ENCODE measurements around the gene AVP.
A peak's percentile ranks its signal among the peaks of the same experiment; 100 is the strongest.
"Not testable (repeated sequence)": the region's sequence is repeated elsewhere in the genome, so short reads cannot be mapped to it uniquely, and the experiment has no call there.

Gene AVP

DNA sequence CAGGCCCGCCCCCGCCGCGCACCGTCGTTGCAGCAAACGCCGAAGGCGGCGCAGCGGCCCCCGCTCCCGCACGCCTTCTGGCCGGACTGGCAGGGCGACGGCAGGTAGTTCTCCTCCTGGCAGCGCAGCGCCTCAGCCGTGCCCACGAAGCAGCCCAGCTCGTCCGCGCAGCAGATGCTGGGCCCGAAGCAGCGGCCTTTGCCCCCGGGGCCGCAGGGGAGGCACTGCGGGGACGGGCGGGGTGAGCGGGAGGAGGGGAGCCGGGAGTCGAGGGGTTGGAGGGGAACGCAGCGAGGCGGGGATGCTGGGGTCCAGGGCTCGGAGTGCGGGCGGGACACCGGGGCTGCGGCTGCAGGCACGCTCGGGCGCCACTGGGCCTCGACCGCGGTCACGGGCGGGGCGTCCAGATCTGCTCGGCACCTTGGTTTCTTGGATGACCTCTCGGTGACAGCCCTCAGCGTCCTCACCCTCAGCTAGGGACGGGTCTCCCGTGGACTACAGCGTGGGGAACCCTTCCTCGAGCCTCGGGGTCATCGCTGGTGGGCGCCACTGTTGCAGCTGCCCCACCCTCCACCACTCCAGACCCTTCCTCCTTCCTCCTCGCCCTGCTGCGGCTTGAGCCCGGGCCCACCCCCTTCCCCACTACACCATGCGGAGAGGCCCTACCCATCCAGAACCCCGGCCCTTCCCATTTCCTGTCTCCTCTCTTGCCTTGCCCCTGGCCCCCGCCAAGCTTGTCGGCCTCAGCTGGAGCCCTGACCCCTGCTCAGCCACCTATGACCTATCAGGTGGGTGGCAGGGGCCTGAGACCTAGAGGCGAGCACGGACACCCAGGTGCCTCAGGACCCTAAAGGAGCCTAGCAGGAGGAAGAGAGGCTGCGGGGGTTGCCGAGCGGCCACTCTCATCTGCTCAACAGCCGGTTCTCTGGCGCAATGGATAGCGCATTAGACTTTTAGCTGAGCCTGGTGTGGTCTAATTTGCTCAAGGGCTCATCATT lies 1.3 kb downstream of the AVP start:
- DNase-seq (ENCODE audit: low spot score): no peak

DNA sequence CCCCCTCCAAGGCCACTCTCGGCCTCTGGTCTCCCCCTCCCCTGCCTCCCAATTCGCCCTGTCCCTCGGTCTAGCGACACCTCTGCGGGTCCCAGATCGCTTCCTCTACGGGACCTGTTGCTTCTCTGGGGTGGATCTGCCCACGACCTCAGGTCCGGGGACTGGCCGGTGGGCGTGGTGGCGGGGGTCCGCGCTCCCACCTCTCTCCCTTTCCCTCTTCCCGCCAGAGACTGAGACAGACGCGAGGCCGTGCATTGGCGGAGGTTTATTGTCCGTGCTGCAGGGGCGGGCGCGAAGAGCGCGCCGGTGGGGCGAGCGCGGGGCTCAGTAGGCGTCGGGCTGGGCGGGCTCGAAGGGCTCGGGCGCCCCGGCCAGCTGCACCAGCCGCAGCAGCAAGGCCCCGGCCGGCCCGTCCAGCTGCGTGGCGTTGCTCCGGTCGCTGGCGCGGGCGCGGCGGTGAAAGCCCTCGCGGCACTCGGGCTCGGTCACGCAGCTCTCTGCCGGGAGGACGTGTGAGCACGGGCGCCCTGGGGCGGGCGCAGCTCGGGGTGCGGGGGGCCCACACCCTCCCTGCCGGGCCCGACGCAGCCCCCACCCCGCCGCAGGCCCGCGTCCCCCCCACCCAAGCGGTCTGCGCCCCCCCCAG lies 2.1 kb downstream of the AVP start:
- no peak for DNase-seq (ENCODE audit: low spot score)

DNA sequence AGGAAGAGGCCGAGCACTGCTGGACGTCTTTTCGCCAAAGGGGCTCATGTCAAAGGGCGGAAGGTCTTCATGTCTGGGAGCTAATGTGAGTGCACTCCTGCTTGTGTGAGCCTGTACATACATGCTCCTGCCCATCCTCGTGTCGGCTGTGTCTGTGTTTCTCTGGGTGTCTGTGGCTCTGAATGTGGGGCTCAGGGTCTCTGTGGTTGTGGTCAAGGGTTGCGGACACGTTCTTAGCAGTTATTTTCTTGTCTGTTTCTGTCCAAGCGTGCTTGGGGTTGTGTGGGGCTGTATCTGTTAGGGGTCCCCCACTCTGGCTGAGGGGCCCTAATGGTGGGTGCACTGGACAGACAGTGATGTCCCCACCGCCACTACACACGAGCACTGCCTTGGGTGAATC lies 2.9 kb downstream of the AVP start:
- DNase-seq (ENCODE audit: low spot score): no peak

DNA sequence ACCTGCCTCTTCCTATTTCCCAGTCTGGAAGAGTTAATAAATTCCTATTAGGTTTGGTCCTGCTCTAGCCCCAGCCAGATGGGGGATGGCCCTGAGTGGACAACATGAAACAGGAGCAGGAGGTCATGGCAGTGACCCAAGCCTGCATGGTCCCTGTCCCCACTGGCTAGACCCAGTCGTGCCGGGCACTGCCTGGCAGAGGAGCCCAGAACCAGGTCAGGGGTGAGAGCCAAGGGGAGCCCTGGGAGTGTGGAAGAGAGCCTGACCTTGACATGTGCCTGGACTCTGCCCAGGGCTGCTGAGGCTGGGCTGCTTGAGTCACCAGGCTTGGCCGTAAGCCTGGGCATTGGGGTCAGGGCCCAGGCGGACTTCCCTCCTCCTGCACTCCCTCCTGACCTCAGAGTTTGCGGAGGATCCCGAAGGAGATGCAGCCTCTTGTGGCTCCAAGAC lies 3.6 kb downstream of the AVP start:
- DNase-seq (ENCODE audit: low spot score): no peak

DNA sequence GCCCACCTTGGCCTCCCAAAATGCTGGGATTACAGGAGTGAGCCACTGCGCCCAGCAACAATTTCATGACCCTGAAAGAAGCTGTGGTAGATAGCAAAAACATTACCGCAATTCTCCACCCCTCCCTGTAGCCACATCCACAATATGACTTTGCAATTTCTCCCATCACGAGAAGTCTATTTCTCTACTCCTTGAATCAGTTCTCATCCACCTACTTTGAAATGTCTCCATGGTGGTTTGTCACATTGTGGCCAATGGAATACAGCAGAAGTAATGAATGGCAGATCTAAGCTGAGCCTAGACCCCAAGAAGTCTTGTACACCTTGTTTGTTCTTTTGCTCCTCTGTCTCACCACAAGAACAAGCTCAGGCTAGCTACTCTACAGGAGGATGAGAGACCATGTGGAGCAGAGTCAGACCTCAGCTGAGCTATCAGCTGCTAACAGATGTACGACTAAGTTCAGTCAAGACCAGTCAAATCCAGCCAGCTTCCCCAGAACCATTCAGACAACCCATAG lies 6.8 kb downstream of the AVP start:
- no peak for DNase-seq (ENCODE audit: low spot score)

DNA sequence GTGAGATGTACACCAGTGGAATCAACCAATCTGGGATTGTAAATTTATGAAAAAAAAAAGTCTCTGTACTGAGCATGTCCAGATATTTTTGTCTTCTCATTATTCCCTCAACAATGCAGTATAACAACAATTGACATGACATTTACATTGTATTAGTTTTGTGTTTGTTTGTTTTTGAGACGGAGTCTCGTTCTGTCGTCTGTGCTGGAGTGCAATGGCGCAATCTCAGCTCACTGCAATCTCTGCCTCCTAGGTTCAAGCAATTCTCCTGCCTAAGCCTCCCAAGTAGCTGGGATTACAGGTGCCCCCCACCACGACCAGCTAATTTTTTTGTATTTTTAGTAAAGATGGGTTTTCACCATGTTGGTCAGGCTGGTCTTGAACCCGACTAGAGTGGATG lies 9.2 kb downstream of the AVP start:
- DNase-seq (ENCODE audit: low spot score): not testable (repeated sequence)

DNA sequence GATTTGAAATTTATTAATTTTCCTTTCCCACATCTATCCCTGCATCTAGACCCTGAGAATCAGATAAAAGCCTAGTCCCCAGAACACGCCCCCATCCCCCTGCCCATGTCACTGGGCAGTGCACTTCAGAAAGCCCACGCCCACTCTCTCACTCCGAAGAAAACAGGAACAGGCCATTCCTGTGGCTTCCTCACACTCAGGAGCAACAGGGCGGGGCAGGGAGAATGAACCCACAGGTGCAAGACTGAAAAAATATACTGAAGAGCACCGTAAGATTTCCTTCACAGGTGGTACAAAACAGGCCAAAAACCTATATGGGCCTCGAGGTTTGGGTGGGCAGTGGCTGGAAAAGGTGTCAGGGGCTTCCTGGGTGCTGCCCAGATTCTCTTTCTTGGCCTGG lies 9.7 kb downstream of the AVP start:
- no peak for DNase-seq (ENCODE audit: low spot score)

DNA sequence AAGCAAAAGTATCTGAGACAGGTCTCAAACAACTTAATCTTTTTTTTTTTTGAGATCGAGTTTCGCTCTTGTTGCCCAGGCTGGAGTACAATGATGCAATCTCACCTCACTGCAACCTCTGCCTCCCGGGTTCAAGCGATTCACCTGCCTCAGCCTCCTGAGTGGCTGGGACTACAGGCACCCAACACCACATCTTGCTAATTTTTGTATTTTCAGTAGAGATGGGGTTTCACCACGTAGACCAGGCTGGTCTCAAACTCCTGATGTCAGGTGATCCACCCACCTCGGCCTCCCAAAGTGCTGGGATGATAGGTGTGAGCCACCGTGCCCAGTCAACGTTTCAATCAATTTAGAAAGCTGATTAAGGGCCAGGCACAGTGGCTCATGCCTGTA lies 11.3 kb downstream of the AVP start:
- DNase-seq (ENCODE audit: low spot score): not testable (repeated sequence)

DNA sequence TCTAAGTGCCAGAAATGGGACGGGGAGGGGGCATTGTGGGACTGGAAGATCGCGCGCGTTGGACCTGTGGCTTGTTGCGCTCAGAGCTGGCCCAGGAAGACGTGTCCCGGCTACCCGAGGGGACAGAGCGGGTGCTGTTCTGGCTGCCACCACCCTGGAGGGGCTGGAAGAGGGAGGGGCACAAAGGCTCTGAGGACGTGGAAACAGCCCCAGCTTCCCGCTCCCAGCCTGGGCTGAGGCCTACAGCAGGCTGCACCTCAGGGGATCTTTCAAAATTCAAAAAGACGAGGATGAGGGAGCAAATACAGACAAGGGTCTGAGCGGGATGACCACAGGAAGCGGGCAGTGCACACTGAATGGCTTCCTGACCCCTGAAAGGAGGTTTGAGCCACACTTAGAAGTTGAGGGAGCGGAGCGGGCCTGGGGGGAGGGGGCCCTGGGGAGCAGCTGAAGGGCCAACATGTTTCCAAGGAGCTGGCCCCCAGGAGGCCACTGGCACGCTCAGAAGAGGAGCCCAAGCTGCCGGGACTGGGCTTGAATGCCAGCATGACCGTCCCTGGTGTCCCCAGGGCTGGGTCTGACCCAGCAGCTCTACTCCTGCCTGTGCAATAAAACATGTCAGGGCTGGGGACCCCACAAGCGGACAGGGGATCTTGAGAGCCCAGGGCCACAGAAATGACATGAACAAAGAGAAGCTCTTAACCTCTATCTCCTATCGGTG lies 11.8 kb downstream of the AVP start:
- DNase-seq (ENCODE audit: low spot score): no peak

DNA sequence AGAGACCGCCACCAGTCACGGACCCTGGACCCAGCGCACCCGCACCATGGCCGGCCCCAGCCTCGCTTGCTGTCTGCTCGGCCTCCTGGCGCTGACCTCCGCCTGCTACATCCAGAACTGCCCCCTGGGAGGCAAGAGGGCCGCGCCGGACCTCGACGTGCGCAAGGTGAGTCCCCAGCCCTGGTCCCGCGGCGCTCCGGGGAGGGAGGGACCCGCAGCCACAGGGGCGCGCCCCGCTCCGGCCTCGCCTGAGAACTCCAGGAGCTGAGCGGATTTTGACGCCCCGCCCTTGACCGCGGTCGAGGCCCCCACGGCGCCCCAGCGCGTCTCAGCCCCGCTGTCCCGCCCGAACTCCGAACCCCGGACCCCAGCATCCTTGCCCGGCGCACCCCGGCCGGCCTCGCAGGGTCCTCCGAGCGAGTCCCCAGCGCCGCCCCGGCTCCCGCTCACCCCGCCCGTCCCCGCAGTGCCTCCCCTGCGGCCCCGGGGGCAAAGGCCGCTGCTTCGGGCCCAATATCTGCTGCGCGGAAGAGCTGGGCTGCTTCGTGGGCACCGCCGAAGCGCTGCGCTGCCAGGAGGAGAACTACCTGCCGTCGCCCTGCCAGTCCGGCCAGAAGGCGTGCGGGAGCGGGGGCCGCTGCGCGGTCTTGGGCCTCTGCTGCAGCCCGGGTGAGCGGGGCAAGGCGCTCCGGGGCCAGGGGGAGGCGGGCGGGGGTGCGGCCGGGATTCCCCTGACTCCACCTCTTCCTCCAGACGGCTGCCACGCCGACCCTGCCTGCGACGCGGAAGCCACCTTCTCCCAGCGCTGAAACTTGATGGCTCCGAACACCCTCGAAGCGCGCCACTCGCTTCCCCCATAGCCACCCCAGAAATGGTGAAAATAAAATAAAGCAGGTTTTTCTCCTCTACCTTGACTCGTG lies 12.7 kb downstream of the AVP start, which contains the start of gene OXT:
OXT (plus strand) TSS at position 11 of the 920 bp plus-strand sequence; CDS start at position 47, 36 bp downstream.
- peak; percentile 74 for DNase-seq (ENCODE audit: low spot score)

DNA sequence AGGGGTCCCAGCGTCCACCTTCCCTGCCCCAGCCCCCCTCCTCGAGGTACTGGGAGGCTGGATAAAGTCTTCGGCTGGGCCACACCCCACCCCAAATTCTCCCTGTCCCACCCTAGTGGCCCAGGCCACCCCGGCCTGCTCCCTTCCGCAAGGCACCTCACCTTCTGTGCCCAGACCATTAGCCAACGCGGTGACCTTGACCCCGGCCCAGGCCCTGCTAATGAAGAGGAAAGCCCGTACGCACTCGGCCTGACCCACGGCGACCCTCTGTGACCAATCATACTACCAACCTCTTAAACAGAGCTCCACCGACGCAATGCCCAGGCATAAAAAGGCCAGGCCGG lies 13.3 kb downstream of the AVP start:
- no peak for DNase-seq (ENCODE audit: low spot score)

DNA sequence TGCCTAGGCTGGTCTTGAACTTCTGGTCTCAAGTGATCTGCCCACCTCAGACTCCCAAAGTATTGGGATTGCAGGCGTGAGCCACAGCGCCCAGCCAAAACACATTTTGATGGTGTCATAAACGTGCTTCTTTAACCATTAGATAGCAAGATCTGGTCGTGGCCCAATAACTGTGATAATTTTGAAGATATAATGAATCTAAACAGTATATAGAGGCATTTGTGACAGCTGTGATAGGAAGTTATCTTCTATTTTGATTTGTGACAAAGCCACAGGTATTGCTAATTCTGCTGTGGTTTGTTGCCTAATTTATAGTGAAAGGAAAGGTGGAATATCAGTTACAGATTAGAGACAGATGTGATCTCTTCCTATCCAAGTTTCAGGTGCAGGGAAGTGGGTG lies 13.8 kb downstream of the AVP start:
- DNase-seq (ENCODE audit: low spot score): no peak

DNA sequence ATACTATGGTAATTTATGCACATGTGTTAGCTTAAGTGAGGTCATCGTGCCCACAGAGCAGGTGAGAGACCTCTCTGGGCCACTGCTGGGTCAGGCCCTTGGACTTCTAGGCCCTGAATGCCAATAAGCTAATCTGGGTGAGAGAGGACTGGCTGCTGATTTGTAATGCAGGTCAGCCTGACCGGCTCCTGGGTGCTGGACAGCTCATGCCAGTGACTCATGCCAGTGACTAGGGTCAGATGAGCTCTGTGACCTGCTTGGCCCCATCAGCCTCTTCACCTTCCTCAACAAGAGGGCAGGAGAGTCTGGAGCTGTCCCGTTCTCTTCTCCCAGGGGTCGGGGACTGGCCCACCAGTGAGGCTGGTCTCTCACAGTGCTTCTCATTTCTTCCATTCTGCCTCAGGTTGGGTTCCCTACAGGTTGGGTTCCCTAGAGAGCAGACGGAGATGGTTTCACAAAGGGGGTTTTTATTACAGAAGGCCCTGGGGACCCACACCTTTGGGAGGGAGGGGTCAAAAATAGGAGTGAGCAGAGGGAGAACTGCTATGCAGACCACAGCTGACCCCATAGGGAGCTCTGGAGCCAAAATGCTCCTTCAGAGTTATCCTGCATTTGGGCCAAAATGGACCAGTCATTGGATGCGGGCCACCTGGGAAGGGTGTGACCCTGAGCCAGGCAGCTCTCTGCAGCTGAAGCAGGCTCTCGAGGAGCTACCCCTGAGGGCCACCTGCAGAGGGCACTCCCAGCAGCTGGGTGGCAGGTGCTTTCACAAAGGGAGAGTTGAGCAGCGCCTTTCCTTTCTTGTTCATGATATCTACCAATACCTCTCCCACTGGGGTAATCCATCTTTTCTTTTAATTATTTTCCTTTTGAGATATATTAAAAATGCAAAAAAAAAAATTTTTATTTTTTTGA lies 15.3 kb downstream of the AVP start:
- DNase-seq (ENCODE audit: low spot score): no peak

DNA sequence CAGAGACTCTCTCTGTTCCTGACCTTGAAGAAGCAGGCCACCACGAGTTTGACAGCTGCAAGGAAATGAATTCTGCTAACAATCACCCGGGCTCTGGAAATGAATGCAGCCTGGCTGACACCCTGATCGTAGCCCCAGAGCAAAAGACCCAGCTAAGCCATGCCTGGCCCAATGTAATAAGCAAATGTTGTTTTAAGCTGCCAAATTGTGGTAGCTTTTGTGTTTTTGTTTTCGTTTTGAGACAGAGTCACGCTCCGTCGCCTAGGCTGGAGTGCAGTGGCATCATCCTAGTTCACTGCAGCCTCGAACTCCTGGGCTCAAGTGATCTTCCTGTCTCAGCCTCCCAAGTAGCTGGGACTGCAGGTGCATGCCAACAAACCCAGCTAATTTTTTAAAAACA lies 16.4 kb downstream of the AVP start:
- DNase-seq (ENCODE audit: low spot score): no peak

DNA sequence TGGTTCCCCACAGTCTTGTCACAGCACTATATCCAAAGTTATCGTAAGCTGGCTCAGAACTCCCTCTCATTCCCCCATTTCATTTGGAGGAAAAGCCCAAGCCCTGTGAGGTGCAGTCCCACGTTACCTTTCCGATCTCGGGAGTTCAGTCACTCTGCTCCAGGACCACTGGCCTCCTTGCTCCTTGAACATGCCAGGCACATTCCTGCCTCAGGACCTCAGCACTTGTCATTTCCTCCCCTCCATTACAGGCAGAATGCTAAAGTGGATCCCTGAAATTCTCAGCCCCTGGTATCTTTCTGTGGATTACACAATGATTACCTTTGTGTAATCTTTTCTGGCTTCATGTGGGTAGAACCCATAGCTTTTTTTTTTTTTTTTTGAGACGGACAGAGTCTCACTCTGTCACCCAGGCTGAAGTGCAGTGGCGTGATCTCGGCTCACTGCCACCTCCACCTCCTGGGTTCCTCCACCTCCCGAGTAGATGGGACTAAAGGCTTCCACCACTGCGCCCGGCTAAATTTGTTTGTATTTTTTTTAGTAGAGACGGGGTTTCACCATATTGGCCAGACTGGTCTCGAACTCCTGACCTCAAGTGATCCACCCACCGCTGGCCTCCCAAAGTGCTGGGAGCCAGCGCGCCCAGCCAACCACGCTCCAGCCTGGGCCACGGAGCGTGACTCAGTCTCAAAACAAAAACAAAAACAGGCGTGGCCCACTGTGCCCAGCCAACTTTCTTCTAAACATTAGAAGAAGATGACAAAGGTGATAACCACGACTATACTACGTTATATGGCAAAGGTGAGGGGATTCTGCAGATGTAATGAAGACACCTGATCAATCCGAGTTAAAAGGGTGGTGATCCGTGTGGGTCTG lies 17.1 kb downstream of the AVP start:
- DNase-seq (ENCODE audit: low spot score): no peak

DNA sequence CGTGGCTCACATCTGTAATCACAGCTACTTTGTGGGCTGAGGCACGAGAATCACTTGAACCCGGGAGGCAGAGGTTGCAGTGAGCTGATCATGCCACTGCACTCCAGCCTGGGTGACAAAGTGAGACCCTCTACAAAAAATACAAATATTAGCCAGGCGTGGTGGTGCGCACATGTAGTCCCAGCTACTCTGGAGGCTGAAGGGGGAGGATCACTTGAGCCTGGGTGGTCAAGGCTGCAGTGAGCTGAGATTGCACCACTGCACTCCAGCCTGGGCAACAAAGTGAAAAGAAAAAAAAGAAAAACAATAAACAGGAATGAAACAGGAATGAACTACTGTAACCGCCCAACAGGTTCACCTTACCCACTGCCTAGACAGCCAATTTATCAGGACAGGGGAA lies 20.4 kb downstream of the AVP start:
- not testable (repeated sequence) for DNase-seq (ENCODE audit: low spot score)

DNA sequence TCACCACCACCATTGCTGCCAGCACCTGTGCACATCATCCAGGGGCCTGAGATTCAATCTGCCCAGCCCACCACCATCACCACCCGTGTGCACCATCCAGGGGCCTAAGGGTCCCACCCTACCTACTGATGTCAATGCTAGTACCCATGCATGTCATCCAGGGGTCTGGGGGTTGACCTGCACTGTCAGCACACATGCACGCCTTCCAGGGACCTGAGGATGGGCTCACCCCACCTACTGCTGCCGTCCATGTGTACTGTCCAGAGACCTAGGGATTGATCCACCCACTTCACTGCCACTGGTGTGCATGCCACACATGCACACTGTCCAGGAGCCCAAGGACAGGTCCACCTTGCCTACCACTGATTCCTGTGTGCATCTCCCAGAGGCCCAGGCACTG lies 25.0 kb downstream of the AVP start:
- DNase-seq (ENCODE audit: low spot score): no peak

DNA sequence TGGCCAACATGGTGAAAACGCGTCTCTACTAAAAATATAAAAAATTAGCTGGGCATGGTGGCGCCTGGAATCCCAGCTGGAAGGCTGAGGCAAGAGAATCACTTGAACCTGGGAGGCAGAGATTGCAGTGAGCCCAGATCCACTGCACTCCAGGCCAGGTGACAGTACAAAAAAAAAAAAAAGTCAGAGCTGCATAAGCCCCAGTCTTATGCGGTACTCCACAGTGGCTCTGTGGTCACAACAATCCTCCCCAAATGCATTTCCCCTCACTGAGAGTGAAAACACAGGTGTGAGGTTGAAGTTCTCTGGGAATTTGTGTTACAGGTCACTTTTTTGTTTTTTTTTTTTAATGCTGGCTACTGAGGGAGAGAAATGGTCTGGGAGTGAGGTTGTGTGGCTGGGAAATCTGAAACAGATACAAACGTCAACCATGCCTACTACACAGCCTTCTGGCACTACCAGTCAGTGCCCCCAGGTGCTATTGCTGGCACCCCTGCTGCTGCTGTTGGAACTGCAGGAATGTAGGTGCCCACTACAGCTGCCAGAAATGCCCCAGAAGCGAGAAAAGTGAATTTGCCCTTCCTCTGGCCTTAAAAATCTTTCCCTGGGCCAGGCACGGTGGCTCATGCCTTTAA lies 33.0 kb downstream of the AVP start:
- DNase-seq (ENCODE audit: low spot score): no peak

All from CD4-positive, alpha-beta T cell treated with Interleukin-15 for 4 hours (primary cell).